ENCODE data around the gene UBE2I.
A peak's percentile ranks its signal among the peaks of the same experiment; 100 is the strongest.

- TF ChIP-seq CEBPB (IDR thresholded peaks at IDR 0.05; ENCODE audit: low read depth): no peak
- 0 out of 6 replicates have a peak, but pooled peaks of 2 of the 3 experiments have one; percentile 8 to 13 for TF ChIP-seq CTCF (IDR thresholded peaks at IDR 0.05 in 2 of 3, conservative IDR thresholded peaks at IDR 0.05 in 1 of 3; ENCODE audit: borderline replicate concordance in 1 of 3, insufficient read depth in 1 of 3, low read depth in 2 of 3, low read length in 2 of 3)
- TF ChIP-seq MAX (IDR thresholded peaks at IDR 0.05): no peak
- TF ChIP-seq ELF1 (IDR thresholded peaks at IDR 0.05; ENCODE audit: borderline replicate concordance, low read depth): no peak
- no peak for TF ChIP-seq ZNF274 (IDR thresholded peaks at IDR 0.05; ENCODE audit: low read depth, low read length)
These were observed 23.5 kb upstream of the UBE2I start for GRCh38 chr16:1285669-1286512.

Measured in HCT116 (cell line).